IMR-90 (cell line): Measurements from ENCODE around the gene FRYL. TPM values are rescaled to one million over a fixed set of nuclear protein-coding genes. Genes with fewer than 3 reads are reported as not detected.

ENCODE experiments used
- ATAC-seq: fragments of 200-7000 bp; cut with Tn5 transposase; 2 replicates; pipeline ENCODE4 v1.9.1; 2020; ENCODE audit warnings: low read depth, mild to moderate bottlenecking, moderate library complexity
- BruUV-seq: library from RNA; stranded (reverse); fragments of 400-500 nt; replicated peaks from 2 replicates; lab custom pipeline; 2021; lab: Mats Ljungman, UMichigan
- CTCF ChIA-PET: fragments of 300-600 bp; formaldehyde crosslinking; extraction: SDS; loops from one replicate; lab custom pipeline; 2021; ENCODE audit warnings: antibody characterized with exemption; lab: Yijun Ruan, JAX
- POLR2A ChIA-PET: fragments of 300-600 bp; sonication (Branson Sonifier 250); formaldehyde crosslinking; loops from one replicate; lab custom pipeline; 2022; ENCODE audit warnings: antibody characterized with exemption; ENCODE audit not compliant: unreplicated experiment; lab: Charles Lee
- DNase-seq: peaks from one replicate; pipeline ENCODE4 v3.0.0; 2013
- H2AFZ ChIP-seq: replicated peaks from 2 replicates; pipeline ENCODE3; 2013; ENCODE audit warnings: low read length, mild to moderate bottlenecking; ENCODE audit not compliant: poor library complexity
- H2AK5ac ChIP-seq: 2 replicates; pipeline ENCODE4 v1.6.1; 2013; ENCODE audit warnings: low read depth, low read length, inconsistent platforms
- H2AK9ac ChIP-seq: replicated peaks from 2 replicates; pipeline ENCODE3; 2013; ENCODE audit warnings: mild to moderate bottlenecking, low read depth, low read length, moderate library complexity; ENCODE audit not compliant: poor library complexity
- H2BK120ac ChIP-seq: 2 replicates; pipeline ENCODE4 v1.6.1; 2013; ENCODE audit warnings: low read depth, low read length, inconsistent platforms
- H2BK15ac ChIP-seq: 3 replicates; pipeline ENCODE4 v1.6.1; 2013; ENCODE audit warnings: low read depth, low read length, inconsistent platforms
- H2BK20ac ChIP-seq: 2 replicates; pipeline ENCODE4 v1.6.1; 2013; ENCODE audit warnings: low read depth, mild to moderate bottlenecking, inconsistent platforms, low read length, moderate library complexity
- H2BK5ac ChIP-seq: 2 replicates; pipeline ENCODE4 v1.6.1; 2013; ENCODE audit warnings: mild to moderate bottlenecking, low read depth, low read length, inconsistent platforms; ENCODE audit not compliant: poor library complexity, severe bottlenecking
- H3K14ac ChIP-seq: replicated peaks from 2 replicates; pipeline ENCODE4 v1.6.1; 2013; ENCODE audit warnings: low read depth, low read length, inconsistent platforms
- H3K18ac ChIP-seq: 2 replicates; pipeline ENCODE4 v1.6.1; 2013; ENCODE audit warnings: low read depth, low read length, control low read depth
- H3K23ac ChIP-seq: 2 replicates; pipeline ENCODE4 v1.6.1; 2013; ENCODE audit warnings: low read depth, low read length, inconsistent platforms
- H3K27ac ChIP-seq: 2 replicates; pipeline ENCODE4 v1.5.1; 2013; ENCODE audit warnings: mild to moderate bottlenecking, control low read depth, low read length; ENCODE audit not compliant: insufficient read depth
- H3K27me3 ChIP-seq: 2 replicates; pipeline ENCODE4 v1.6.1; 2013; ENCODE audit warnings: low read length; ENCODE audit not compliant: control insufficient read depth, insufficient read depth
- H3K36me3 ChIP-seq: 2 replicates; pipeline ENCODE4 v1.6.1; 2013; ENCODE audit warnings: low read length, mixed read lengths; ENCODE audit not compliant: control insufficient read depth, insufficient read depth
- H3K4ac ChIP-seq: 2 replicates; pipeline ENCODE4 v1.6.1; 2013; ENCODE audit warnings: low read depth, low read length, inconsistent platforms
- H3K4me1 ChIP-seq: 2 replicates; pipeline ENCODE4 v1.6.1; 2013; ENCODE audit warnings: low read length, mixed read lengths; ENCODE audit not compliant: control insufficient read depth, insufficient read depth
- H3K4me2 ChIP-seq: 2 replicates; pipeline ENCODE4 v1.6.1; 2013; ENCODE audit warnings: low read depth, mild to moderate bottlenecking, control low read depth, low read length, moderate library complexity
- H3K4me3 ChIP-seq: 2 replicates; pipeline ENCODE4 v1.5.1; 2013; ENCODE audit warnings: low read depth, mild to moderate bottlenecking, control low read depth, low read length, moderate library complexity; ENCODE audit not compliant: insufficient read depth
- H3K56ac ChIP-seq: 2 replicates; pipeline ENCODE4 v1.6.1; 2013; ENCODE audit warnings: low read length, inconsistent platforms; ENCODE audit not compliant: insufficient read depth; ENCODE audit errors: extremely low read depth
- H3K79me1 ChIP-seq, 2 experiments: 2 replicates each; pipeline ENCODE4 v1.6.1; 2013; ENCODE audit warnings: low read length in 2 of 2, inconsistent platforms in 1 of 2, low read depth in 1 of 2
- H3K9ac ChIP-seq: 2 replicates; pipeline ENCODE4 v1.6.1; 2013; ENCODE audit warnings: low read depth, low read length, control low read depth
- H3K9me1 ChIP-seq: 2 replicates; pipeline ENCODE4 v1.6.1; 2013; ENCODE audit warnings: low read length, inconsistent platforms; ENCODE audit not compliant: insufficient read depth
- H3K9me3 ChIP-seq: 2 replicates; pipeline ENCODE4 v1.6.1; 2013; ENCODE audit warnings: low read length; ENCODE audit not compliant: control insufficient read depth, insufficient read depth
- H4K20me1 ChIP-seq: 2 replicates; pipeline ENCODE4 v1.6.1; 2013; ENCODE audit warnings: low read length, inconsistent platforms; ENCODE audit not compliant: insufficient read depth
- H4K5ac ChIP-seq: 2 replicates; pipeline ENCODE4 v1.6.1; 2013; ENCODE audit warnings: mild to moderate bottlenecking, low read depth, low read length, control low read depth
- H4K8ac ChIP-seq, 2 experiments: 2 replicates each; pipeline ENCODE4 v1.6.1; 2013; ENCODE audit warnings: low read depth in 2 of 2, low read length in 2 of 2, control low read depth in 1 of 2, inconsistent platforms in 1 of 2
- H4K91ac ChIP-seq: 2 replicates; pipeline ENCODE4 v1.6.1; 2013; ENCODE audit warnings: low read depth, low read length, inconsistent platforms; ENCODE audit not compliant: insufficient read depth
- BHLHE40 ChIP-seq: fragments of 150-350 bp; IDR thresholded peaks from 2 replicates; pipeline ENCODE4 v1.6.1; 2016; ENCODE audit warnings: mild to moderate bottlenecking, low read depth, low read length
- CEBPB ChIP-seq: IDR thresholded peaks from 2 replicates; pipeline ENCODE4 v1.6.1; 2012; ENCODE audit warnings: low read depth, low read length, improper control_type of control experiment
- CHD1 ChIP-seq: IDR thresholded peaks from 2 replicates; pipeline ENCODE4 v1.6.1; 2012; ENCODE audit warnings: low read depth, low read length, improper control_type of control experiment
- FOS ChIP-seq: fragments of 150-350 bp; IDR thresholded peaks from 2 replicates; pipeline ENCODE4 v1.6.1; 2016; ENCODE audit warnings: low read depth, low read length
- MAFK ChIP-seq: IDR thresholded peaks from 2 replicates; pipeline ENCODE4 v1.6.1; 2012; ENCODE audit warnings: low read depth, low read length, improper control_type of control experiment
- MAZ ChIP-seq: IDR thresholded peaks from 2 replicates; pipeline ENCODE4 v1.6.1; 2012; ENCODE audit warnings: low read depth, mild to moderate bottlenecking, low read length, improper control_type of control experiment, moderate library complexity, borderline replicate concordance
- MXI1 ChIP-seq: IDR thresholded peaks from 2 replicates; pipeline ENCODE4 v1.6.1; 2012; ENCODE audit warnings: low read depth, mild to moderate bottlenecking, low read length, moderate library complexity, borderline replicate concordance
- NFE2L2 ChIP-seq: fragments of 150-350 bp; IDR thresholded peaks from 2 replicates; pipeline ENCODE4 v1.6.1; 2016; ENCODE audit warnings: low read depth, mild to moderate bottlenecking, low read length
- POLR2A ChIP-seq: IDR thresholded peaks from 2 replicates; pipeline ENCODE4 v1.6.1; 2012; ENCODE audit warnings: mild to moderate bottlenecking, low read depth, low read length
- RAD21 ChIP-seq: IDR thresholded peaks from 2 replicates; pipeline ENCODE4 v1.6.1; 2012; ENCODE audit warnings: low read length, improper control_type of control experiment
- RCOR1 ChIP-seq: IDR thresholded peaks from 2 replicates; pipeline ENCODE4 v1.6.1; 2012; ENCODE audit warnings: mild to moderate bottlenecking, low read length, improper control_type of control experiment; ENCODE audit not compliant: insufficient replicate concordance
- RFX5 ChIP-seq: IDR thresholded peaks from 2 replicates; pipeline ENCODE4 v1.8.0; 2012; ENCODE audit warnings: low read depth, mild to moderate bottlenecking, low read length, moderate library complexity
- SMC3 ChIP-seq: fragments of 150-350 bp; IDR thresholded peaks from 2 replicates; pipeline ENCODE4 v1.6.1; 2016; ENCODE audit warnings: low read depth, mild to moderate bottlenecking, antibody characterized with exemption, low read length, moderate library complexity
- WGBS, 2 experiments: methylation state at CpG; one replicate each; pipeline versions ENCODE4 v1.1.5 to v1.1.7; 2013; ENCODE audit warnings: missing lambda C conversion rate in 2 of 2; ENCODE audit not compliant: insufficient read length in 1 of 2; ENCODE audit errors: extremely low coverage in 2 of 2; 5-methylcytosine and 5-hydroxymethylcytosine counted together
- dilution Hi-C: fragments of 300-500 bp; cut with HindIII; formaldehyde crosslinking; loops from one replicate; pipeline ENCODE4 v1.14.3; 2018; ENCODE audit warnings: low sequenced_read_pairs; ENCODE audit not compliant: unreplicated experiment
- in situ Hi-C: fragments of 300-500 bp; cut with MboI; formaldehyde crosslinking; loops from 3 replicates; pipeline ENCODE4 v1.14.3; 2019; ENCODE audit warnings: low sequenced_read_pairs, inconsistent platforms, mixed read lengths
- intact Hi-C: fragments of 100-400 bp; cut with micrococcal nuclease; formaldehyde crosslinking; loops from 2 replicates; pipeline ENCODE4 v1.10.0; 2022
- polyA plus RNA-seq, 3 experiments: library from polyadenylated mRNA; depleted of rRNA; stranded (reverse); fragments of >200 nt; gene quantifications; 2 replicates each; pipeline ENCODE4 v1.2.3, GENCODE V29; 2012; ENCODE audit warnings: low replicate concordance in 1 of 3
- total RNA-seq: library from RNA; depleted of rRNA; stranded (reverse); fragments of >200 nt; gene quantifications from 2 replicates; pipeline ENCODE4 v1.2.3, GENCODE V29; 2012
- TF ChIP-seq, protein P1 (sequence below): fragments of 150-350 bp; IDR thresholded peaks from 2 replicates; pipeline ENCODE4 v1.6.1; 2017; ENCODE audit warnings: mild to moderate bottlenecking, antibody characterized with exemption, low read length, low read depth
- TF ChIP-seq, protein P2 (sequence below): conservative IDR thresholded peaks from 2 replicates; pipeline ENCODE4 v1.5.1; 2012; ENCODE audit warnings: mild to moderate bottlenecking, low read depth, low read length, improper control_type of control experiment

Gene FRYL
- total and polyA plus RNA-seq, 2 of the 4 experiments (the other 2 are of a cell fraction), result 9.9 to 77.4 TPM

DNA sequence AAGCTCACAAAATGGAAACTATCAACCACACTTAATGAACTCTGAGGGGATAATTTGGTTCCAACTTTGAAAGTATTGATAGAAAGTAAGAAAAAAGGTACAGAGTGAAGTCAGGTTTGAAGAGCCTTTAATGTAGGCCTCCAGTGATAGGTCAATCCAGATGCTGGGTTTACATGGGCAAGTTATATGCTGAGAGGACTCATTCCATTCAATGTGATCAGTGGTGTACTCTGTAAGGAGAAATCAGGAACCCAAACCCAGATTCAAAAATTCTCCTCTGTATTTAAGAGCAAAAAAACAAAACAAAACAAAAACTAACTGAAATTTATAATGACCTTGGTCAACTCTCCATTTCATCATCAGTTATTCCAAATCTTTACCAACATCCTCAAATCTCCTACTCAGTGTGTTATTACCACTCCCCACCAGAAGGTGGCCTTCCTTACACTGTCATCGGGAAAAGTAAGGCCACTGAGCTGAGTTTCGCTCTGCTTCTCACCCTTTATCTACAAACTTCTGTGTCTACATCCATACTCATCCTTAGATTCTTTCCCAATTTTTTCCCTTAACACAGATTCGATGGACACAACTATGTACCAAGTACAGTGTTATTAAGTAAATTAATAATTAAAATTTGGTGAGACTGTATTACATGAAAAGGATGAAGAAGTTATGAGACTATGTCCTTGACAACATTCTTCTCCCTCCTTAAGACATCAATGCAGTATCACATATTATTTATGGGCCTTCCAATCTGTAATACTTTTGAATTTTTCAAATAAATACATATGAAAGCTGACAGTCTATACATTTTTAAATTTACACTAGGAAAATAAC is 201.7 kb downstream of the FRYL start:
- ChIA-PET CTCF (interaction anchor here (0.5 to 1.5 kb wide), 14 partner anchors 10 to 395 kb away, joined by 3 to 5 read pairs (median 3); no protein-coding TSS in a partner anchor), POLR2A (interaction anchor here (0.5 kb wide), 1 partner anchor 266 kb away, joined by 3 read pairs; no protein-coding TSS in a partner anchor)
- no peak overlapping the region for H2BK5ac ChIP-seq
- BruUV-seq, result no TSS peak
- no peak overlapping the region for H2AK9ac ChIP-seq
- no peaks in the 10 kb centered on the region for H3K4me1 ChIP-seq
- dilution Hi-C loops, result no loop called here
- H3K18ac ChIP-seq, result no peak overlapping the region
- H4K5ac ChIP-seq, result no peak overlapping the region
- H3K27me3 ChIP-seq, result no peaks in the 10 kb centered on the region
- H3K4me2 ChIP-seq, result no peak overlapping the region
- H3K14ac ChIP-seq, result no peak overlapping the region
- no peak overlapping the region for H3K4ac ChIP-seq
- H3K9me3 ChIP-seq, result no peaks in the 10 kb centered on the region
- no peak overlapping the region for H3K9ac ChIP-seq
- intact Hi-C loops, result loop anchor here (1.0 kb wide), 3 partner anchors 103 to 385 kb away; partner anchors contain the start of gene FRYL
- no peak overlapping the region for H3K56ac ChIP-seq
- peaks cover 5% of the 10 kb centered on the region for H3K36me3 ChIP-seq
- H2AK5ac ChIP-seq, result no peak overlapping the region
- no CpG with 5 or more reads among the region's 3 CpGs for WGBS, 2 experiments
- H3K4me3 ChIP-seq, result no peak overlapping the region
- ATAC-seq, result peak; percentile 99
- no peak overlapping the region for H3K27ac ChIP-seq
- H4K20me1 ChIP-seq, result no peaks in the 10 kb centered on the region
- in situ Hi-C loops, result loop anchor here (25.0 kb wide), 1 partner anchor 259 kb away; the partner anchor contains the start of gene OCIAD1
- H4K8ac ChIP-seq, result no peak overlapping the region
- H3K23ac ChIP-seq, result no peak overlapping the region
- no peak overlapping the region for H2AFZ ChIP-seq
- peak; percentile 78 for DNase-seq
- H2BK15ac ChIP-seq, result no peak overlapping the region
- H3K79me1 ChIP-seq, result no peaks in the 10 kb centered on the region; a peak in 1 of 4 replicates
- H2BK20ac ChIP-seq, result no peak overlapping the region
- H2BK120ac ChIP-seq, result no peak overlapping the region
- no peak overlapping the region for H4K91ac ChIP-seq
- no peaks in the 10 kb centered on the region for H3K9me1 ChIP-seq
- TF ChIP-seq FOS (no peak), SMC3 (peak; percentile 91), MAFK (no peak), NFE2L2 (no peak), MXI1 (no peak), CEBPB (peak; percentile 18; the same call in 1 of the 2 replicates), RCOR1 (no peak), CHD1 (no peak), RAD21 (peak; percentile 86), MAZ (no peak), BHLHE40 (no peak), POLR2A (no peak), RFX5 (no peak)
- TF ChIP-seq, protein P1, sequence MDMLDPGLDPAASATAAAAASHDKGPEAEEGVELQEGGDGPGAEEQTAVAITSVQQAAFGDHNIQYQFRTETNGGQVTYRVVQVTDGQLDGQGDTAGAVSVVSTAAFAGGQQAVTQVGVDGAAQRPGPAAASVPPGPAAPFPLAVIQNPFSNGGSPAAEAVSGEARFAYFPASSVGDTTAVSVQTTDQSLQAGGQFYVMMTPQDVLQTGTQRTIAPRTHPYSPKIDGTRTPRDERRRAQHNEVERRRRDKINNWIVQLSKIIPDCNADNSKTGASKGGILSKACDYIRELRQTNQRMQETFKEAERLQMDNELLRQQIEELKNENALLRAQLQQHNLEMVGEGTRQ, result no peak
- TF ChIP-seq, protein P2, sequence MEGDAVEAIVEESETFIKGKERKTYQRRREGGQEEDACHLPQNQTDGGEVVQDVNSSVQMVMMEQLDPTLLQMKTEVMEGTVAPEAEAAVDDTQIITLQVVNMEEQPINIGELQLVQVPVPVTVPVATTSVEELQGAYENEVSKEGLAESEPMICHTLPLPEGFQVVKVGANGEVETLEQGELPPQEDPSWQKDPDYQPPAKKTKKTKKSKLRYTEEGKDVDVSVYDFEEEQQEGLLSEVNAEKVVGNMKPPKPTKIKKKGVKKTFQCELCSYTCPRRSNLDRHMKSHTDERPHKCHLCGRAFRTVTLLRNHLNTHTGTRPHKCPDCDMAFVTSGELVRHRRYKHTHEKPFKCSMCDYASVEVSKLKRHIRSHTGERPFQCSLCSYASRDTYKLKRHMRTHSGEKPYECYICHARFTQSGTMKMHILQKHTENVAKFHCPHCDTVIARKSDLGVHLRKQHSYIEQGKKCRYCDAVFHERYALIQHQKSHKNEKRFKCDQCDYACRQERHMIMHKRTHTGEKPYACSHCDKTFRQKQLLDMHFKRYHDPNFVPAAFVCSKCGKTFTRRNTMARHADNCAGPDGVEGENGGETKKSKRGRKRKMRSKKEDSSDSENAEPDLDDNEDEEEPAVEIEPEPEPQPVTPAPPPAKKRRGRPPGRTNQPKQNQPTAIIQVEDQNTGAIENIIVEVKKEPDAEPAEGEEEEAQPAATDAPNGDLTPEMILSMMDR, result peak; percentile 87
